Glomerular visceral epithelial cell (primary cell): Measurements from ENCODE around the gene REV1.
"Not testable (repeated sequence)": the region's sequence is repeated elsewhere in the genome, so short reads cannot be mapped to it uniquely, and the experiment has no call there.

ENCODE experiments used
- DNase-seq: peaks from one replicate; pipeline ENCODE4 v3.0.0-alpha.2; 2016; ENCODE audit errors: extremely low spot score

The REV1 gene

DNA sequence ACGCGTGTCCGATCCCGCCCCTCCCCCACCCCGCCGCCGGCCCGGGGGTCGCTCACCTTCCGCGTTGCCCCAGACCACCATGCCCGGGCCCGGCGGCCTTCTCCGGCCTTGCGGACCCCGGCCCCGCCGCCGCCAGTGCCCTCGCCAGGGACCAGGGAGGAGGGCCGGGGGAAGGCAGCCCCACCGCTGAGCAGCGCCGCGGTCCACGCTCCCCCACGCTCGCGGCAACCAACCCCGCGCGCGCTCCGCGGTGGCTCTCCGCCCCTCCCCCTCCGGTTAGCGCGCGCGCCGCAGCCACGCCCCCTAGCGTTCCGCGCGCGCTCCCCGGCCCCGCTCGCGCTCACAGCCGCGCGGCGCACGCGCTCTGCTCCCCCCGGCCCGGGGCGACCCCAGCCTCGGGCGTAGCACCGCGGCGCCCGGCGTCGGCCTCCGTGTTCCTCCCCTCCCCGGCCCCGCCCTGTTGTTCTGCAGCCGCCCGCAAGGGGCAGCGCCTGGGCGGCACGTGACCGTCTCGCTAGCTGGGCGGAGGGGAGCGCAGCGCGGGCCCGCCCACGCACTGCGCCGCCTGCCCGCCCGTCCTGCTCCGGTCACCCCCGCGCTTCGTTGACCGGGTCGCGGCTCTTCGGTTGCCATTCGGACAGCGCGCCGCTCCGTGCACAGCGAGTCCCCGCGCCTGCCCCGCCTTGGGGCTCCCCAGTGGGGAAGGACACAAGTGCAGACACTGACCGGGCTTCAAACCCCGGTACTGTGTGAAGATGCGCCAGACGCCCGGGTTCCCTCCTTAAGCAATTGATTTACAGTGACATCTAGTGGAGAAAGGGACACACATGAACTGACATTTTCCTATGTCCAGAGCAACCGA is at the start of gene REV1:
Gene REV1, minus strand, starts transcription at position 257 of the 862 bp plus-strand sequence. CDS start 25,042 bp downstream, outside the sequence.
- DNase-seq, result peak; percentile 97

- no peak for DNase-seq
Measured at GRCh38 chr2:99537910-99538485, 48.2 kb upstream of the REV1 start.

DNA sequence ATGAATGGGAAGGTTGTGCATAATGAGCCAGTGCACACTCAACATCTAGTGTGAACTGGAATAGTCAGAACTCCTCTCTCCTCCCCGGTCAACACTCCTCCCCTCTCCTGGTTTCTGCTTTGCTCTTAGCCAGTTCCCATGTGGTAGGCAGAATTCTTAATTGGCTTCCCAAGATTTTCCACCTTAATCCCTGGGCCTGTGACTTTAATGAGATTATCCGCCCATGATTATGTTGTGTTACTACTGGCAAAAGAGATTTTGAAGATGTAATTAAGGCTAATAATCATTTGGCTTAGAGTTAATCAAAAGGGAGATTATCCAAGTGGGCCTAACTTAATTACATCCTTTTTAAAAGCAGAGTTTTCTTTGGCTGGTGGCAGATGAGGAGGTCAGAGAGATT is 34.2 kb upstream of the REV1 start:
- DNase-seq, result no peak

- no peak for DNase-seq
Measured at GRCh38 chr2:99522157-99522556, 32.3 kb upstream of the REV1 start.

DNA sequence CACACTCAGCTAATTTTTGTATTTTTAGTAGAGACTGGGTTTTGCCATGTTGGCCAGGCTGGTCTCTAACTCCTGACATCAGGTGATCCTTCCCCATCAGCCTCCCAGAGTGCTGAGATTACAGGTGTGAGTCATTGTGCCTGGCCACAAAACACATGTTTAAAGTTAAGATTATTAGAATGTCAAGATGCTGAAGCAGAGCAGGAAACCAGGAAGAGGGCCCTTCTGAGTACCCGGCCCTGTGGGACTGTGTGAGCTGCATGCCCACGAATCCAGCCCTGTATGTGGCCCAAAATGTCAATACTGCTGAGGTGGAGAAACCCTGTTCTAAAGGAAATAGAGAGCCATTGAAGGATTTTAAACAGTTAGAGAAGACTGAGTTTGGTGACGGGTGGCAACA is 31.0 kb upstream of the REV1 start:
- DNase-seq, result no peak

- no peak for DNase-seq
Measured at GRCh38 chr2:99520195-99520594, 30.4 kb upstream of the REV1 start.

DNA sequence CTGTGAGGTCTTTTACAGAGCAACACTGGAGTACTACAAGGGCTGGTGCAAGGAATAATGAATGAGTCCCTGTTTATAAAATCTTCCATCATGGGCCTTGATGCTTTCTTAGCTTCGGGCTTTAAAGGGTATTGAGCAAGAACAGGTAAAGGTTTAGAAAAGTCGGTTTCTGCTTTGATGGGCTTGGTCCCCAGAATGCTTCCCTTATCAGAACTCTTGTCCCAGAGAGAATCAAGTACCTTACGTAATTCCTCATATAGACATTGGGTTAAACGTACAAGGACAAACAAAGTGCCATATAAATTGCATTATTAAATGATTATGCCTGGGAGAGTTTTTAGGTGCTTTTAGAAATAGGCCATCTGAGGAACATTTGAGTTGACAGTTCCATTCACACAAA is 24.5 kb upstream of the REV1 start:
- no peak for DNase-seq

DNA sequence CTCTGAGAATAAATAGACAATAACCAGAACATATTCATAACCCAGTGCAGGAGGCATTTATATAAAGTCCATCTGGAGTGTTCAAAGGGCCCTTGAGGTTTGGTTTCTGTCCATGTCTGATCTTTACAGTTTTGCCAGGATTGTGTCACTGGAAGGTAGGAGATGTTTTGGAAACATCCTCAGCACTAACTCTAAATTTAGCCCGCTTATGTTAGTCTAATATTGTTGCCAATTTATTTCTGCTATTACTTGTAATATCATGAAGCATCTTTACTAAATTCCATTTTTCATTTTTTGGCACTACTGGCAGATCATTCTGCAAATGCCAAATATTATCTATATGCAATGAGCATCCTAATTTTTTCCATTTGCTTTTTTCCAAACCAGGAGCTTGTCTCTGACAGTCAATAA is 22.4 kb upstream of the REV1 start:
- no peak for DNase-seq

DNA sequence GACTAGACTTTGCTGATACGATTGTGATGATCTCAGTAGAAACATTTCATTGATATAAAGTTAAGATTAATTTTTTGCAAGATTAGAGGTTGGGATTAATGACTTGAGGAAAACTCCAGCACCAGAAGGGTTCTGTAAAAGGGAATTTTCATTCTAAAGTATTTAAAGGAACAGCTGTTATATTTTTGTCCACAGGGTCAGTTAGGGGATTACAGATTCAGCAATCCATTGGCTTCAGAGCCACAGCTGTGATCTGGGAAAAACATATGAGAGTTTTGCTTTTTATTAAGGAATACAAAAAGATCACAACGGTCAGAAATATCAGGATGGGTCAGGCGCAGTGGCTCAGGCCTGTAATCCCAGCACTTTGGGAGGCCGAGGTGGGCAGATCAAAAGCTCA is 19.6 kb upstream of the REV1 start:
- no peak for DNase-seq

GRCh38 chr2:99507937-99508818 is 18.4 kb upstream of the REV1 start:
- no peak for DNase-seq

DNA sequence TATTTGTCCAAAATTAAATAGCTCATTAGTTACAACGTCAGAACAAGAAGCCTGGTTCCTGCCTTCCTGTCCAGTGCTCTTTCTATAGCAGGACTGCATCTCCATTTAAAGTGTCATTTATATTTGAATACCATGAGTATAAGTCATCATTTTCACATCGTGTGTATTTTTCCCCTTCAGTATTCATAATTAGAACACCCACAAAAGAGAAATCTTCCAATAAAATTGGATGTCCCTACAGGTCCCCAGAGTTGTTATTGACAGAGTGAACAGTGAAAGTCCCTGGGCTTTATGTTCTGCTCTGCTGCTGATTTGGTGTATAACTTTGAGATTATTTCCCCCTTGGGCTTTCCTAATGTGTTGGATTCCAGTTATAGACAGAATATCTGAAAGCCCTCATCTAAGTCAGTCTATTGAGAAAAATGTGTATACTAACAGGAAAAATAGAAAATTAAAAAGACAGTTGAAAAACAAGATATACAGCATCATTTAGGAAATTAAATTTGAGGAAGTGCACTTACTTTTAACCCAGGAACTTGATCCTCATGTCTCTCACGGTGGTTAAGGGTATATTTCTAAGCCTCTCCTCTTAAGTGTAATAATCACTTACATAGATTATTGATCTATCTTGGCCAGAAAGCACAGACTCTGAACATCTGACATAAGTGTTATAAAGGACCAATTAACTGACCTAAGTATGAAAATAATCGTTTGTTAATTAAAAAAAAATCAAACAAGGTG is 15.2 kb upstream of the REV1 start:
- DNase-seq, result no peak

DNA sequence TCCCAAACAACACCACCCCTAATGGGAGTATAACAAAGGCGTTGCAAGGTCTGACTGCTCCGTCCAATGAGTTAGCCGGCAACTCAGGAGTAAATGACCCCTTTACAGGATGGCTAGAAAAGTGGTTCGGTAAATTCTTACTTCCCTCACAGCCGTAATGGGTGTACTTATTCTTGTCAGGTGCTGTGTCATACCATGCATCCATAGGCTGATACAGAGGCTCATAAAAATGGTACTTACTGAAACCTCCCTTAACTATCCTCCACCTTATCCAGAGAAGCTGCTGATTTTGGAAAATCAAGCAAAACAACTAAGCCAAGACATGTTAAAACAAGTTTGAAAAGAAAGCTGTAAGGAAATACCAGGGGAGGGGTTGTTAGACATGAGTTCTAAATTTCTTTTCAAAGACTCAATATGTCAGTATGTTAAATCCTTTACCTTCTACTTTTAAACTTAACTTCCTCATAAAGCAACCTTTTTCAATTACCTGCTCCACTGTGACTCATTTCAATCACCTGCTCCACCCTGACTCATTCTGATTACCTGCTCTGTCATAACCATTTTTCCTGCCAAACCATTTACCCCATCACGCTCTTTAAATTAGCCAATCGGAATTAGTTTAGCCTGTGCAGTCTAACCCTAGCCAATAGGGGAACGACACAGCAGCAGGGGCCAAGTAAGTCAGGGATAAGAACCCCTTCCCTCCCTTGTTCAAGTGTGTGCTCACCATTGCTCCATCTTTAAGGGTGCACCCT is 14.0 kb upstream of the REV1 start:
- DNase-seq, result not testable (repeated sequence)

- no peak for DNase-seq
Measured at GRCh38 chr2:99496021-99496420, 6.2 kb upstream of the REV1 start.

- DNase-seq, result no peak
Measured at GRCh38 chr2:99495115-99495860, 5.5 kb upstream of the REV1 start.

GRCh38 chr2:99492721-99493120 is 2.9 kb upstream of the REV1 start:
- no peak for DNase-seq

DNA sequence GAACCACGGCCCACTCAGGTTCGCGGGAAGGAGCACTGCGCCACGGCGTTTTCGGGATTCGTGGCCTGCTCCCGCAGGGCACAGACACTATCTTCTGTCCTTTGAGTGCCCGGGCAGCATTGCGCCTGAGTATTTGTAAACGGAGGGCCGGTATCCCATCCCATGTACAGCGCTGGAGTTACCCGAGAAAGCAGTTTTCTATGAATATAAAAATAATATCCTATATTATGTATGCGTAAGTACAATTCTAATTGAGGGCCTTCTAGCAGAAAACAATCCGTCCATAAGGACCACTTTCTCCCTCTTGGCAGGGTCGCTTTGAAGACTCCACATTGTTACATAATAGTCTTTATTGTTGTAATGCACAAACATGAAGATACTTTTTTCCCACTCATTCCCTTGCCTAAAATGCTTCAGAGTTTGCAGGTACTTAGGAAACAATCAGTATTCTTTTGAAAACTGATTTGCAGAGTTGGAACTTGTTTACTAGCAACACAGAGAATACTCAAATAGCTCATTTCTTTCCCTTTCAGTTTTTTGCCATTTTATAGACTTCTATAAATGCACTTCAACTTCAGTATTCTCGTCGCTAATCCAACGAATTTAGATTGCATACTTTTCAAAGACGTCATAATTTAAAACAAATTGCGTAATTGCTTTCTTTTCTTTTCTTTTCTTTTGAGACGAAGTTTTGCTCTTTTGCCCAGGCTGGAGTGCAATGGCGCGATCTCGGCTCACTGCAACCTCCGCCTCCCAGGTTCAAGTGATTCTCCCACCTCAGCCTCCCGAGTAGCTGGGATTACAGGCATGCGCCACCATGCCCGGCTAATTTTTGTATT is 1.0 kb upstream of the REV1 start:
- no peak for DNase-seq

GRCh38 chr2:99489063-99489760 is 605 bp downstream of the REV1 start:
- peak; percentile 63 for DNase-seq

- peak; percentile 39 for DNase-seq
Measured at GRCh38 chr2:99488539-99489062, 1.2 kb downstream of the REV1 start.
